Activated CD4-positive, alpha-beta T cell treated with anti-CD3 and anti-CD28 coated beads, Interleukin-2, amount 50 U/mL, for 1 hour (primary cell): ENCODE data around the gene IGFBP6.

Experiments
- DNase-seq: peaks from one replicate; pipeline ENCODE4 v3.0.0-alpha.2; 2020

Gene IGFBP6

GRCh38 chr12:53097564-53098353 is at the start of gene IGFBP6:
TSS of gene IGFBP6 (plus strand) at chr12:53097667. CDS start at chr12:53097718, 51 bp downstream.
- peak; percentile 41 for DNase-seq

GRCh38 chr12:53048033-53048779 is 49.3 kb upstream of the IGFBP6 start:
- no peak for DNase-seq

- no peak for DNase-seq
These were observed 48.6 kb upstream of the IGFBP6 start for GRCh38 chr12:53048780-53049401.

GRCh38 chr12:53049571-53050318 is 47.7 kb upstream of the IGFBP6 start, which contains the start of gene TNS2:
TSS of gene TNS2 (plus strand) at chr12:53050065. CDS start at chr12:53050186, 121 bp downstream.
- no peak for DNase-seq

- DNase-seq, result no peak
These were observed 46.9 kb upstream of the IGFBP6 start for GRCh38 chr12:53050426-53051057.

- DNase-seq, result no peak
These were observed 46.2 kb upstream of the IGFBP6 start for GRCh38 chr12:53051058-53051880.

GRCh38 chr12:53051881-53052412 is 45.5 kb upstream of the IGFBP6 start:
- no peak for DNase-seq

GRCh38 chr12:53052419-53053217 is 44.8 kb upstream of the IGFBP6 start:
- no peak for DNase-seq

- DNase-seq, result peak; percentile 62
These were observed 44.0 kb upstream of the IGFBP6 start for GRCh38 chr12:53053218-53054111.

GRCh38 chr12:53054112-53054878 is 43.2 kb upstream of the IGFBP6 start:
- DNase-seq, result peak; percentile 92

GRCh38 chr12:53055471-53056266 is 41.8 kb upstream of the IGFBP6 start:
- no peak for DNase-seq

GRCh38 chr12:53056296-53056695 is 41.2 kb upstream of the IGFBP6 start:
- no peak for DNase-seq

GRCh38 chr12:53056901-53057300 is 40.6 kb upstream of the IGFBP6 start:
- no peak for DNase-seq

GRCh38 chr12:53057816-53058500 is 39.5 kb upstream of the IGFBP6 start:
- DNase-seq, result no peak

- no peak for DNase-seq
These were observed 38.6 kb upstream of the IGFBP6 start for GRCh38 chr12:53058674-53059433.

- no peak for DNase-seq
These were observed 37.9 kb upstream of the IGFBP6 start for GRCh38 chr12:53059434-53060063.
